GF-D8 (cell line): ENCODE results near the gene TRAP1.
A peak's percentile ranks its signal among the peaks of the same experiment; 100 is the strongest.
"Not testable (repeated sequence)": the region's sequence is repeated elsewhere in the genome, so short reads cannot be mapped to it uniquely, and the experiment has no call there.

Source experiments
- DNase-seq: peaks from one replicate; lab custom pipeline; 2025; lab: John Stamatoyannopoulos, UW

TRAP1 gene

DNA sequence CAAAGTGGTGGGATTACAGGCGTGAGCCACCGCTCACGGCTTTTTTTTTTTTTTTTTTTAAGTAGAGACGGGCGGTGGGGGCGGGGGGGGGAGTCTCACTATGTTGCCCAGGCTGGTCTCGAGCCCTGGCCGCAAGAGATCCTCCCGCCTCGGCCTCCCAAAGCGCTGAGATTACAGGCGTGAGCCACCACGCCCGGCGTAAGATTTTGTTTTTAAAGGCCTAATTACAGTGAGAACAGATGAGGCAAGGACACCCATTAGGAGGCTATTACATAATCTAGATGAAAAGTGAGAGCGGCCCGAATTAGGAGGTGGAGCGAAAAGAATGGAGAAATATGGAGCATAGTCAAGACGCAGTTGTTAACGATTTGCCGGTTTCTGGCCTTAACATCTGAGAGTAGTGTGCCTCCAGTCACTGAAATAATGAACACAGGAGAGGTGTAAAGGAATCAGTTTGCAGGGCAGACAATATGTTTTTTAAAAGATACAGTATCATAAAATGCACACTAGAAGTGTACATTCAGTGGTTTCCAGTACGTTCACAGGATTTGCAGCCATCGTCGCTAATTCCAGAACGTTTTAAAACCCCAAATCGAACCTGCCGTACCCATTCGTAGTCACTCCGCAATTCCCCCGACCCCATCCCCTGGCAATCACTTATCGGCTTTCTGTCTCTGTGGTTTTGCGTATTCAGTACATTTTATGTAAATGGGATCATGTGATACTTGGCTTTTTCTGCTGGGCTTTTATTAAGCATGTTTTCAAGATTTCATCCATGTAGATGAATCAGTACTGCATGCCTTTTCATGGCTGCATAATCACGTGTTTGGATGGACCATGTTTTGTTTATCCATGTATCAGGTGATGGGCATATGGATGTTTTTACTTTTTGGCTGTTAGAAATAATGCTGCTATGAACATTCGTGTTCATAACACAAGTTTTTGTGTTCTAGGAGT, 104.5 kb downstream of the TRAP1 start:
- peak; percentile 31 for DNase-seq

DNA sequence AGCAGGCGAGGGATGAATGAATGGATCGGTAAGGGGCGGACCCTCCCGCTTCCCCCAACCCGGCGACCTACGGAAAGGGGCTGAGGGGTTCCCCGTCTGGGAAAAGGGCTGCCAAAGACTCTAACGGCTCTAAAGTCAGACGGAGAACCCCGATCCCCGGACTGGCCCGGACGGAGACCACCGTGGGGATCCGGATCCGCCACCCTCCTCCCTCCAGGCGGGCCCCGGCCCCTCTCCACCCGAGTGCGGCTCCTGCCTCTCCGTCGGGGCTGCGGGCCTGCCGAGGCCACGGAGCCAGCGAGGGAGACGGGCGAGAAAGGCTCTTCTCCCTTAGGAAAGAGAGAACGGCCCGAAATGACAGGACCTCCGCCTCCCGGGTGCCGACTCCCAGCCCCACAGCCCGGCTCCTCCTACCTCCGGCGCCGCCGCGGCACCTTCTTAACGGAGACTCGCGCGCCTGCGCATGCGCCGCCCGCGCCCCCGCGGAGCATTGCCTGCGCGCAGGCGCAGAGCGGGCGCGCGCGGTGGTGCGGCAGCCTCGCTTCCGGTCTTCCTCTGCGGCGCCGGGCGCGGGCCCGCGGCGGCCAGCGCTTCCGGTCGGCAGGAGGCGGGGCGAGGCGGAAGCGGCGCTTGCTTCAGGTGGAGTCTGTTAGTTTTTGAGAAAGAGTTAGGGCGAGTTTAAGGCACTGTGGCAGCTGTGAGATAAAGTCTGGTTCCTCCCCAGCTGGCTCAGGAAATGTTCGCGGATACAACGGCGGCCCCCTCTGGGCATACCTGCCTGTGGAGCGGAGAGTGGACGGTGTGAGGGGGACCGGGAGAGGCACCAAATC, 106.0 kb downstream of the TRAP1 start, which contains the start of gene SLX4:
SLX4 (minus strand) TSS at position 461 of the 830 bp plus-strand sequence. CDS start 2,642 bp downstream, outside the sequence.
- DNase-seq = peak; percentile 85

DNA sequence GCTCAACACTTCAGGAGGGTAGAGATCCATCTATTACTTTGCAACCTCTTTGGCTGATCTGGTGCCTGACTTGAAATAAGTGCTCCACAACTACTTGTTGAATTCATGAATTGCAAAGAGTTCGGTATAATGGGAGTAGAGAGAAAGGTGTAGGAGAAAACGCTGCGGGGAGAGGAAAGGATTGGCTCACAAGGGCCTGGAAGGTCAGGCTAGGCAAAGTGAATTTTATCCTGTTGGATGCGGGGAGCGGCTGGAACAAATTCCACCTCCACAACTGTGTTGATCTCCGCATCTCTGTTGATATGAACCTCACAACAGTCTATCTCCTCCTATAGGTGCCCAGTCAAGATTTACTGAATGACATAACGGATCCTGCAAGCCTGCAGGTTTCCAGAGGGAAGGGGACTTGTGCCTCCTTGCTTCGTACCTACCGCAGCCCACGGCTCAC, 106.6 kb downstream of the TRAP1 start:
- DNase-seq = no peak

DNA sequence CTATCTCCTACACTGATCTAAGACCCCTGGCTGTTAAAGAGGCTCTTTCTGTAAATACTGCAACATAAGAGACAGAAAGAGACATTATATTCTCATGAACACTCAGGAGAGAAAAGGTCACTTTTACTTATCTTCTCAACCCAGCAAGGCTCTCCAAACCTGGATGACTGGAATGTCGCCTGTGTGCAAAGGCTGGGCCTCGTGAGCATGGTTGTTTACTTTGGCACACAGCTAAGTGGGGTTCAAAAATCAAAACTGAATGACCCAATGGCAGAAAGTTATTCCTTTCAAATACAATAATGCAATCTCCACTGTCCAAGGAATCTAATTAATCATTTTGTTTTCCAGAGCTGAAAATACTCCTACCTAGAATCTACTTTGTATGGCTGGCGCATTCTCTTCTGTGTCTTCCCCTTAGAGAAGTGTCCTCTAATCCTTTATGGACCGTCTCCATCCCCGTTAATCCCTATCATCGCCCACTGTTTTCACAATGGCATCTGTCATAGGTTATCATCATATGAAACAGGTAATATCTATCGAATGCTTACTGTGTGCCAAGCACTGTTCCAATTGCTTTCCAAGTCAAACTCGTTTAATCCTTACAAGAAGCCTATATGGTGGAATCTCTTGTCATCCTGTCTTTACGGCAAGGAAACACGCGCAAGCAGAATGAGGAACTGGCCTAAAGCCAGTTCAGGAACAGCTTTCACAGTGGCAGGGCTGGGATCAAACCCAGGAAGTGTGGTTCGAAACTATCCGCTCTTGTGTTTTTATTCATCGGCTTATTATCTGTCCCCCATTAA, 107.2 kb downstream of the TRAP1 start:
- DNase-seq = peak; percentile 21

DNA sequence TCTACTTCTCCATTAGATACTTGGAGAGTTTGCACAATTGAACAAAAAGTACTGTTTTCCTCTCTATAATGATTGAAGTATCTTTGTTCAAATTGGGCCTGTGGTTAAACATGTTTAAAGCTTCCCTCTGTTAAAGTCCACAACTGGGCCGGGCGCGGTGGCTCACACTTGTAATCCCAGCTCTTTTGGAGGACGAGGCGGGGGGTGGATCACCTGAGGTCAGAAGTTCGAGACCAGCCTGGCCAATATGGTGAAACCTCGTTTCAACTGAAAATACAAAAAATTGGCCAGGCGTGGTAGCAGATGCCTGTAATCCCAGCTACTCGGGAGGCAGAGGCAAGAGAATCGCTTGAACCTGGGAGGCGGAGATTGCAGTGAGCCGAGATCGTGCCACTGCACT, 108.3 kb downstream of the TRAP1 start:
- DNase-seq = not testable (repeated sequence)

DNA sequence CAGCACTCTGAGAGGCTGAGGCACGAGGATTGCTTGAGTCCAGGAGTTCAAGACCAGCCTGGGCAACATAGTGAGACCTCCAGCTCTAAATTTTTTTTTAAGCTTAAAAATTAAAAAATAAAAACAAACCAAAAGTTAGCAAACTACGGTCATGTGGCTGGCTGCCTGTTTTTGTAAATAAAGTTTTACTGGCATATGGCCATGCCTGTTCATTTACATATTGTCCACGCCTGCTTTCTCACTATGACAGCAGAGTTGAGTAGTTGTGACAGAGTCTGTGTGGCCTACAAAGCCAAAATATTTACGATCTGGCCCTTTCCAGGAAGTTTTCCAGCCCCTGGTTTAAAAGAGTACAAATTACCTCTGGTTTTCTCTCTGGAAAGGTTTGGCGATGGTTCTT, 109.3 kb downstream of the TRAP1 start:
- no peak for DNase-seq
